ENCODE results near the gene CTNNA3.

The CTNNA3 gene

DNA sequence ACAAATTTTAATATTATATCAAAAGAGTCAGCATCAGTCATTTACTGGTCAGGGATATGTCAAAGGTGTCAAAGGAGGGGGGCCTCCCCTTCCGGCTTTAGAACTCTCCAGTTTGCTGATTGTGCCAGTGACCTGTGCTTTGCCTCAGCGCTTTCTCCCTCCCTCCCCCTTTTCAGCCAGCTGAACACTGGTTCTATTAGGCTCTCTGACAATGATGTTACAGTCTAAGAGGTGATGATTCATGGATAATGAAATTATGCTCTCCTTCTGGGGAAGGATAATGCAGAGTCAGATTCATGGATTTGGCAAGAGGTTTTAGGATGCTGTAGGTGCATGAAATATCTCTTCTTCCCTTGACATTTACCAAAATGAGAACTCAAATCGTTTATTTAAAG lies 764.0 kb downstream of the CTNNA3 start:
- no peak for DNase-seq (ENCODE audit: low read depth in 2 of 2)

DNA sequence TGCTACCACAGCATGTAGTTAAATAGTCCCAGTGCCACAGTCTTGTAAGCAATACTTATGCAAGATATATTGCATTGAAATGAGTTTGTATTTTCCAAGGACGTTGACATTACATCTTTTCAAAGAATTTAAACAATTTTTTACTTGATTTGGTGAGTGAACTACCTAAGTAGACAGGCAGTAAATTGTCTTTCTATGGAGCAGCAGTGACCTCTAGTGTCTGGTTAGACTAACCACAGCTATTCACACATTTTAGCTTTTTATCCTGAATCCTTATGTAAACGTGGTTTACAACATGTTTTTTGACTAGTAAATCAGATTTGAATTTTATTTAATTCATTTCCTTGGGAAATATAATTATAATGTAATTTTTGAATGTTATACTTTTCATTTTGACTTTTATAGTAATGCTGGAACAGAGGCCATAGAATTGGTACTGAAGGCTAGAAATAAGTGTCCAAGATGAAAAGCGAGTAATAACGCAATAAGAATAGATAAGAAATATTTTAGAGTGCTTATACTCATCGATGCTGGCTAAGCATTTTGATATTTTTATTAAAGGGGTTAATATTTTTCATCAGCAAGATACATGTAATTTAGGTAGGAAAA lies 764.6 kb downstream of the CTNNA3 start:
- DNase-seq (ENCODE audit: low read depth in 2 of 2), result no peak

DNA sequence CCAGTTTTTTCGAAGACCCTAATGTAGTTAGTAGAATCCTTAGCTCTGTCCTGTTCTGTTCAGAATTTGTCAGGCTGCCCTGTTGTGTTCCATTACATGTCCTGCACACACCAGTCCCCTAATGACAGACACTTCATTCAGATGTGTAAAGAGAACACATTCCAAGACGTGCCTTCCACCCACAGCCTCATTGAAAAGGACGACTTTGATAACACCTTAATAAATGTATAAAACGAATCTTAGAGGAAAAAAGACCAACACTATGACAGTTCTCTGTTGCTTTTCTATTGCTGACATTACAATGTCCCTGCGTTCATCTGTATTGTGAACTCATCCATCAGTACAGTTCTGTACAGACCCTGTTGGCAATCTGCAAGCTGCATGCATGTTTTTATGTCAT lies 766.6 kb downstream of the CTNNA3 start:
- DNase-seq (ENCODE audit: low read depth in 2 of 2), result no peak

GRCh38 chr10:66928776-66929175 lies 767.2 kb downstream of the CTNNA3 start:
- DNase-seq (ENCODE audit: low read depth in 2 of 2), result no peak

DNA sequence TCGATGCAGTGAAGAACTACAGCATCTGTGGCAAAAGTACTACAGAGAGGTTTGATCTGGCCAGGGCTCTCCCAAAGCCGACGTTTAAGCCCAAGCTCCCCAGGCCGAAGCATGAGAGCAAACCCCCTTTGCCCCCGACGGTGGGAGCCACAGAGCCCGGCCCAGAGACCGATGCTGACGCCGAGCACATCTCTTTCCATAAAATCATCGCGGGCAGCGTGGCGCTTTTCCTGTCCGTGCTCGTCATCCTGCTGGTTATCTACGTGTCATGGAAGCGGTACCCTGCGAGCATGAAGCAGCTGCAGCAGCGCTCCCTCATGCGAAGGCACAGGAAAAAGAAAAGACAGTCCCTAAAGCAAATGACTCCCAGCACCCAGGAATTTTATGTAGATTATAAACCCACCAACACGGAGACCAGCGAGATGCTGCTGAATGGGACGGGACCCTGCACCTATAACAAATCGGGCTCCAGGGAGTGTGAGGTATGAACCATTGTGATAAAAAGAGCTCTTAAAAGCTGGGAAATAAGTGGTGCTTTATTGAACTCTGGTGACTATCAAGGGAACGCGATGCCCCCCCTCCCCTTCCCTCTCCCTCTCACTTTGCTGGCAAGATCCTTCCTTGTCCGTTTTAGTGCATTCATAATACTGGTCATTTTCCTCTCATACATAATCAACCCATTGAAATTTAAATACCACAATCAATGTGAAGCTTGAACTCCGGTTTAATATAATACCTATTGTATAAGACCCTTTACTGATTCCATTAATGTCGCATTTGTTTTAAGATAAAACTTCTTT lies 767.8 kb downstream of the CTNNA3 start:
- DNase-seq (ENCODE audit: low read depth in 2 of 2), result no peak

- DNase-seq (ENCODE audit: low read depth in 2 of 2), result no peak
Observed at GRCh38 chr10:66927251-66927935, 768.6 kb downstream of the CTNNA3 start.

- DNase-seq (ENCODE audit: low read depth in 2 of 2), result no peak
Observed at GRCh38 chr10:66926841-66927240, 769.2 kb downstream of the CTNNA3 start.

GRCh38 chr10:66925896-66926715 lies 769.9 kb downstream of the CTNNA3 start, which contains the start of gene LRRTM3:
Gene LRRTM3 (plus strand): TSS chr10:66926036.
- DNase-seq (ENCODE audit: low read depth in 2 of 2), result no peak

GRCh38 chr10:66925373-66925772 lies 770.6 kb downstream of the CTNNA3 start:
- no peak for DNase-seq (ENCODE audit: low read depth in 2 of 2)

DNA sequence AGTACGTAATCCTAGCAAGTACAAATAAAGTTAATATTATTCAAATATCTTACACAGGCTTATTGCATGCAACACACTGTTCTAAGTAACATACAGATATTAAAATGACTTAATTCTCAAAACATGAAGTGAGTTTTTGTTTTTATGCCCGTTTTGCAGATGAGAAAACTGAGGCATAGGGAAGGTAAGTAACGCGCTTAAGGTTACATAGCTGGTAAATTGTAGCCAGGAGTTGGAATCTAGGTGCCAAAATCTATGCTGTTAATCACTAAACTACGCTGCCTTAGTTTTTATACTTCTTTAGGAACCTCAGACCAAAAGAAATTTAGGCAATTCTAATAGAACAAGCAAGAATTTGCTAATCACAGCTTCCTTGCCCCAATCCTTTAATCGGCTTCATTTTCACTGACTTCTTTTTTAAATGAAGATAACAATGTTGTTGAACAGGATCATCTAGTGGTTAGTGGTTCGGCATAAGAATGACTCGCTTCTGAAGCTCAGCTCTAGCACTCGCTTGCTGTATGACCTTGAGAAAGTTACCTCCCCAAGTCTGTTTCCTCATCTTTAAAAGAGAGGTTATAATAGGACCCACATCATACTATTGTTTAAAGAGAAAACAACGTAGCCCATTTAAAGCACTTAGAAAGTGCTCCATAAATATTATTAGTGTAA lies 771.2 kb downstream of the CTNNA3 start:
- DNase-seq (ENCODE audit: low read depth in 2 of 2), result no peak

GRCh38 chr10:66919248-66919647 lies 776.7 kb downstream of the CTNNA3 start:
- no peak for DNase-seq (ENCODE audit: low read depth in 2 of 2)

DNA sequence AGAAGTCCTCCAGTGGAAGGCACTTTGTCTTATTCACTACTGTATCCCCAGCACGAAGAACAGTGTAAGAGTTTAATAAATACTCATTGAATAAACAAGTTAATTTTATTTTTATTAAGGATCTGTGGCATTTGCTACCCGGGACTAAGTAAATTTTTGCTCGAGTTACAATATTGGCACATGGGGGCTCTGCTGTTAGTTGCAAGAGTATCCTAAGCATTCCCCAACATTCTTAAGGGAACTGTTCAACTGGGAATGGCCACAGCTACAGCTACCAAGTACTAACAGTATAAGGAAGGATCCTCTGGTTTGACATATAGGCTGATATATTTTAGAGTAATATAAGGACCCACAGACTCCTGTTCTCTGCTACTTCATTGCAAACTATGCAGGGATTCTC lies 778.9 kb downstream of the CTNNA3 start:
- DNase-seq (ENCODE audit: low read depth in 2 of 2), result no peak

DNA sequence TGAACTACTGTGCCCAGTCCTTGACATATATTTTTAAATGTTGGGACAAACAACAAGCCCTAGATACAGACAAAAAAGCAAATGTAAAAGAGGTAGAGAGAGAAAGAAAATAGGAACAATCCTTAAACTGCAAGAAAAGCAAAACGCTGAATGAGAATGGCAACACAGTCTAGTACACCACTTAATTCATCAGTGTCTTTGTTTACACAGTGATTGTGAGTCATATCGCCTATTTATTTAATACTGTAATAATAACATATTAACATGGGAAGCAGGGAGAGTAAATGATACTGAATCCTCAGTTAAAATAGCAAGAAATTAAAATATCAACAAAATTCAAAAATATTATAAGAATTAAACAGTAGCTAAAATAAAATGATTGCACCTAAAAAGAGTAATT lies 780.0 kb downstream of the CTNNA3 start:
- DNase-seq (ENCODE audit: low read depth in 2 of 2), result no peak

DNA sequence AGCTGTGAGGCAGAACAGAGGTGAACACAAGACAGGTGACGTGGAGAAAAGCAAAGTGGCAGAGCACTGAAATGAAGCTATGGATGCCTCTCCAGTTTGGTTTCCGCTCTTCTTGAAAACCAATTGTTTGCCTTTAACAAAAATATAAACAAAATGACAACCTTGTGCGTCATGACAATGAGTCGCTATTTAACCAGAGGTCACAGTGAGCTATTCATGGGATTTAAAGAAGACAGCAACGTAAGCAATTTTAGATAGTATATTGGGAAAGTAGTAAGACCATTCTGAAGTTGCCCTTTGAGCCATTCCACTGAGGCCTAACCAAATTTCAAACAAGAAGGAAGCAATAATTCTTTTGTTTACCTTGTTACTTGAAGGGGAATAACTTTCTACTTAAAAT lies 785.3 kb downstream of the CTNNA3 start:
- no peak for DNase-seq (ENCODE audit: low read depth in 2 of 2)

- DNase-seq (ENCODE audit: low read depth in 2 of 2), result no peak
Observed at GRCh38 chr10:66892871-66893270, 803.1 kb downstream of the CTNNA3 start.

DNA sequence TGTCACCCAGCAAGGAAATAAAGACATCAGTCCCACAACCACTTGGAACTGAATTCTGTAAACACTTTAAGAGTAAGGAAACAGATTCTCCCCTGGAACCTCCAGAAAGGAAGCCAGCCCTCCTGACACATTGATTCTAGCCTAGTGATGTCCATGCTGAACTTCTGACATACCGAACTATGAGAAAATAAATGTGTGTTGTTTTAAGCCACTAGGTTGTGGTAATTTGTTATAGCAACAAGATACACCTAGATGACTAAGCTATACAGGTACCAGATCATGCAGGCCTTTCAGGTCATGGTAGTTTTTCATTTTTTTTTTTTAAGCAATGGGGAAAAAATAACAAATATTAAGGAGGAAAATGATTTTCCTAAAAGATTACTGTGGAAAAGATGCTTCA lies 807.8 kb downstream of the CTNNA3 start:
- DNase-seq (ENCODE audit: low read depth in 2 of 2), result no peak

- DNase-seq (ENCODE audit: low read depth in 2 of 2), result no peak
Observed at GRCh38 chr10:66886848-66887247, 809.1 kb downstream of the CTNNA3 start.

GRCh38 chr10:66882271-66882670 lies 813.7 kb downstream of the CTNNA3 start:
- no peak for DNase-seq (ENCODE audit: low read depth in 2 of 2)

- DNase-seq (ENCODE audit: low read depth in 2 of 2), result no peak
Observed at GRCh38 chr10:66881814-66882213, 814.2 kb downstream of the CTNNA3 start.

DNA sequence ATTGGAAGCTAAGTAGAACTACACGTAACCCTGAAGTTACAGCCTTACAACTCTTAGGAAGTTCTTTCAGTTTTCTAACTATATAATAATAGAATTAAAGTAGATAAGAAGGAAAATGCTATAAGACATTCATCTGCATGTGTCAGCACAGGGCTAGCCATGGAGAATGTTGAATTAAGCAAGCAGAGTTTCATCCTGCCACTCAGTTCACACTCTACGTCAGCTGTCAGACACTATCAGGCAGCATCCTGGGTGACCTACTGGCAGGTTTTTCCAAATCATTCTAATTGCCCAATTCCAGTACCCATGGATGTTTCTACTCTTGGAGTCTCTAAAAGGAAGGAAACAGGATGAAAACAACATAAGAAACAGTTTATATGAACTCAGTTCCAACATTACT lies 815.2 kb downstream of the CTNNA3 start:
- DNase-seq (ENCODE audit: low read depth in 2 of 2), result no peak

DNA sequence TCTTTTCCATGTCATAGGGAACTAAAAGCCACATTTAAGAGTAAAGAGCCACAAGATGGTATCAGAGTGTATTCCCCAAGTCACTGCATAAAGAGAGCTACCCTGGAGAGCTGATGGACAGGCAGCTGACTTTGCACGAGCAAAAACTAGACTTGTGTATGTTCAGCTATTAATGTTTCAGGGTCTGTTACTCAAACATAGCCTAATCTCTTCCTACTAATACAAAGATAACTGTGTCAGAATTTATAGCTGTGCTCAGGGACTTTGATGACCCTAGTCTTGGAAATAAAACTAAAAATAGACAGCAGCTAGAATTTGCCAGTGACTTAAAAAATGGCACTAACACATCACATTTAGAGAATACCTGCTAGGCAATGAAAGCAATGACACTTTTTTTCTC lies 815.7 kb downstream of the CTNNA3 start:
- no peak for DNase-seq (ENCODE audit: low read depth in 2 of 2)

DNA sequence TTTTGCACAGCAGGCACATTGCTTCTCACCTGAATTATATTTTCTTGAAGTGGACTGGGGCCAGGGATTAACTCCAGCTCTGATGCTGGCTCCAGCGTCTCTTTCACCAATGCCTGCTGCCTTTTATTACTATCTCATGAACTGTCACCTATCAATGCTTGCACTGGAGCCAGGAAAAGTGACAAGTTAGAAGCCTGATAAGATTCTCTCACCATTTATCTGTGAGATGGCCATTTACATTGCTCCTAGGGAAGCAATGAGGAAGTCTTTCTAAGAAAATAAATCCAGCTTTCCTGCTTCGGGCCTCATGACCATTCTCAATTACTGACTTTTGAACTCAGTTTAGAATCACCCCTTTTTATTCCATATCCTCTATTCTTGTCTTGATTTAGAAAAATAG lies 818.6 kb downstream of the CTNNA3 start:
- DNase-seq (ENCODE audit: low read depth in 2 of 2), result no peak

Measured in stimulated activated CD8-positive, alpha-beta memory T cell treated with anti-CD3 and anti-CD28 coated beads, Interleukin-7, amount 100 ng/mL, for 4 hours (primary cell).